GM21515 (cell line): ENCODE results near the gene FHIT.

ENCODE experiments used
- ATAC-seq: cut with Tn5 transposase; IDR thresholded peaks from one replicate; pipeline ENCODE4 v1.9.1; 2021; ENCODE audit not compliant: unreplicated experiment

The FHIT gene

DNA sequence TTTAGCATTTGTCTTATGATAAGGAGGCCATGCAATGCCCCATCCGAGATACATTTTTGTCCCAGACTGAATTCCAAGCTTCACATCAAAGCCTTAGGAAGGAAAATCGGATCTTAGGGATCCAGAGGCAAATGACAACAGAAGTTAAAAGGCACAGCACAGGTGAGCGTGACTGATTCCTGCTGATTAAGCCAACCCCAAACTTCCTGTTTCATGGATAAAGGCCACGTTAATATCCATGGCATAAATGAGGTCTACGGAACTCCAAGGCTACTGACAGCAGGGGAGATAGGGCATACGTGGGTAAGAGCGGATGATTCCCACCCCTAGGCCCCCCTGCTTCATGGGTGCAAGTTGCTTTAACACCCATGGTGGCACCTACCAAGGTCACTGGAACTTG, 471.6 kb downstream of the FHIT start:
- ATAC-seq, result no peak

DNA sequence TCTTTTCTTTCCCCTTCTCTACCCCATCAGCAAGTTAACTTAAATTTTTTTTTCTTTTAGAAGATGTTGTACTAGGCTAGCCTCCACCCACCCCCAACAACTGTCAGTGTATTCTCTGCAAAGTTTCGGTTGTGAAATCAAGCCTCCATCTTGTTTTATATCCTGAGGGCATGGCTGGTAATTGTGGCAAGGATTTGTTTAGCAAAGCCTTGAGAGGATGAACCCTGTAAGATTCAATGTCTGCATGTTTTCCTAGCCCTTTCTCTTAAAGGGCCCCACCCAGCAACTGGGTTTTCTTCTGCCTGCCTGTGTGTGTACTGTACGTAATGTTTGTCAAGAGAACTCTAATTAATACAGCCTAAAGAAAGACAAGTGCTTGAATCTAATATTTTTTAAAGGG, 475.3 kb downstream of the FHIT start:
- ATAC-seq, result no peak

DNA sequence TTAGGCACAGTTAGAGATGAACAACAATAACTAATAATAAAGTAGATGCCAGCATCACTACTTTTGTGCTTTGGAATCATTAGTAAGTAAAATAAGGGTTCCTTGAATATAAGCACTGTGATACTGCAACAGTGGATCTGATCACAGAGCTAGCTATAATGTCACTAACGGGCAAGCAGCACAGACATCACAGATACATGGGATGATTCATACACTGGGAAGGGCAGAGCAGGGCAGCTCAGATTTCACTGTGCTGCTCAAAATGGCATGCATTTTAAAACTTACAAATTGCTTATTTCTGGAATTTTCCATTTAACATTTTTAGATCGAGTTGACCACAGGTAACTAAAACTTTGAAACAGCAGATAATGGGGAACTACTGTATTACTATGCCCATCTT, 476.6 kb downstream of the FHIT start:
- ATAC-seq, result no peak

DNA sequence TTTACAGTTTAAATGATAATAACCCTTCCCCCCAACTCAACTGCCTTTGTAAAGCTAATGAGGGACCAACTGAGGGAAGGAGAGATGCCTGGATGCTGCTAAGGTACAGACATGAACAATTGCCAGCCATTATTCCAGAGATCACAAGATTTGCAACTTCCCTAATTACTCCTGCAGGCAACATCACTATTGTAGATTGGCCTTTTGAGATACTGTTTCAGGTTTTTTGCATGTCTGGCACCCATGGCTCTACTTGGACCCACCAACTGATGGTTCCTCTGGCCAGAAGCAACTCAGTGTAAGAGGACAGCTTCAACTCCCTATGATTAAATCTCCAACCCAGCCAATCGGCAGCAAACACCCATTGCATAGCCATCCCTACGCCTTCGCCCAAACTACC, 478.7 kb downstream of the FHIT start:
- ATAC-seq, result no peak

DNA sequence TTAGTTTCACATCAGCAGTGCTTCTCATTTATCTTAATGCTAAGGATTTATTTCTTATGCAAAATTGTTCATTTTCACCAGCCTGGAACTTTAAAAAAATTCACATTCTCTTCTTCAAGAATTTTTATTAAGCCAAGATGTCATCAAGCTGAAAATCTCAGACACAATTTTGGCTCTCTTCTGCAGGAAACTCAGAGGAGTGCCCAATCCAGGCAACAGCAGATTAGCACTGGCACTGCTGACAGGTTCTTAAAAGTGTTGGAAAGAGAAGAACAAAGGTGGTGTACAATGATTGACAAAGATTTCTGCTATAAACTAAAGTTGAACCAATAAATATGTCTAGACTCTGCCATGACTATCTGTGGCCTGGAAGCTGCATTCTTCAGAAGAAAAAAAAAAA, 479.5 kb downstream of the FHIT start:
- no peak for ATAC-seq

DNA sequence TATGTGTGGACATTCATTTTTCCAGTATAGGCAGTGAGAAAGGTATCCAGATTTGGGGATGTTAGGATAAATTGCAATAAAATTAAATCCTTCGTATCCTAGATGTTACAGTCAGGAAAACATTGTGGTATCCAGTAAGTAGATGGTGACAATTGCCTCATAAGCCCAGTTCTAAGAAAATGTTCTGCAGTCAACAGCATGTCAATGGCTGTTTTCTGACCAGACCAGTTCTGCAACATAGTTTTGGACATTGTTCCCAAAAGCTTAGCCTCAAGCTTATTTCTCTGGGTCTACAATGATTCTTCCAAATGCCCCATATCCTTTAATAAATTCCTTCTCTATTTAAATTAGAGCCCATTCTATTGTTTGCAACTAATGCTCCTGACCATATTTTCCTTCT, 480.7 kb downstream of the FHIT start:
- ATAC-seq, result no peak

DNA sequence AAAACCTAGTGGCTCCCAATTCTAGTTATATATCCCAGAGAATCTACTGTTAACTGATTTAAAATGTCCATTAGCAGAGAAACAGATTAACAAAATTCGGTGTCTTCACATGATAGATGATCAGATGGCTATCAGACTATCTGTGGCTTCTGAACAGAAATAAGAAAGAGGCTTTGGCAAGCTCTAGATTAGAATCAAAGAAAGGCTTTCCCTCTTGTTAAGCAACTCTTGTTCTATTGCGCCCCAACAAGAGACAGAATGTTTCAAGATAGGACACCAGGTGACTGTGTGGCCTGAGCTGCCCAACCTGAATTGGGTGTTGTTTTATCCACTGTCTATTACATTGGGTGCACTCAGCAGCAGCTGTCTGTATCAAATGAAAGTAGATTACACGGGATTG, 483.7 kb downstream of the FHIT start:
- no peak for ATAC-seq

DNA sequence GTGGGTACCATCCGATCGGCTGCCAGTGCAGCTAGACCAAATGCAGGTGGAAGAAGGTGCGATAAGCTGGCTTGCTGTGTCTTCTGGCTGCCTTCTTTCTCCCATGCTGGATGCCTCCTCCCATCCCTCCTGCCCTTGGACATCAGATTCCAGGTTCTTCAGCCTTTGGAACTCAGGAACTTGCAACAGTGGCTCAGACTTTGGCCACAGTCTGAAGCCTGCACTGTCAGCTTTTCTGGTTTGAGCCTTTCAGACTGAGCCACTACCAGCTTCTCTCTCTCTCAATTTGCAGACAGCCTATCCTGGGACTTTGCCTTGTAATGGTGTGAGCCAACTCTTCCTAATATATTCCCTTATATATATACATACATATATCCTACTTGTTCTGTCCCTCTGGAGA, 485.5 kb downstream of the FHIT start:
- ATAC-seq, result no peak

DNA sequence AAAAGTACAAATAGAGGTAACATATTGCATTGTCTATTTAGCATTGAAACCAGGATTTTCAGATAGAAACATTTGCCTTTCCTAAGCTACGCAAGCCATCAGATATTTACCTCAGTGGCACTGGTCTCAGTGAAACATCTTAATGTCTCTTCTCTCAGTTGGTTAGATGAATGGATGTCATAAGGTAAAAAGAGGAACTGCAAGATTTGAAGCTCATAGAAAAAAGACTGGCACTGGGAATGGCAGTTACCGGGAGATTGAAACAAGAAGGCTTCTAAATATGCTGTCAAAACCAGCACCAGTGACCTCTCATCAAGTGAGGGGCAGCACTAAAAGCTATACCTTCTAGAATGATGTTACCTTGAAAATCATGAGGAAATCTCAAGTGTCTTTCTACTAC, 486.4 kb downstream of the FHIT start:
- ATAC-seq, result no peak

DNA sequence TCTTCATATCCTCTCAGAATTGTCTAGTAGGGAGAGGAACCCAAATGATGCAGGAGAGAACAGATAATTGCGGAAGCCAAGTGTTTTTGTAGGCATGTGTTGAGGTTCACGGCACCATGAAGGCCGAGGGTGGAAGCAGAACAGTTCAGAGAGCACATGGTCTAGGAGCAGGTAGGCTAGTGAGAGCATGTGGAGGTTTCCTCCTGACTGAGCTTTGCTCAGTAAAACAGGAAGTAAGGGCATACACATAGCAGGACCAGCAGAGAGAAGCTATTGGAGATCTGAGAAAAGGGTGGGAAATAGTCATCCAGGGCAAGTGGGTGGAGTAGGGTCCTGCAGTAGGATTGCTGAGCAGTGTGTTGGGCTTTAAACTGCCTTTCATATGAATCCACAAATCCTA, 491.1 kb downstream of the FHIT start:
- ATAC-seq, result no peak

DNA sequence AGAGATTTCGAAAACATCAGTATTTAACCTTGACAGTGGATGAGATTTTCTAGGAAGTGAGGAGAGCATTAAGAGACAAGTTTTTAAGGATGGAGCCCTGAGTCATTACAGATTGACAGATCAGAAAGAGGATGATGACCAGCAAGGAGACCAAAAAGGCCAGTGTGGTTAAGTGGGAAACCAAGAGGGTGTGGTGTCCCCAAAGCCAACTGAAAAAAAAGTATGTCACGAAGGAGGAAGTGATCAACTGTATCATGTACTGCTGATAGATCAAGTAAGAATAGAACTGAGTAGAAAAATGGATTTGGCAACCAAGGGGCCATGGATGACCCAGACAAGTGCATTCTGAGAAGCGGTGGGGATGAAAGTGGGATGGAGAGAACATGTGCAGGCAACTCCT, 491.8 kb downstream of the FHIT start:
- ATAC-seq, result no peak

DNA sequence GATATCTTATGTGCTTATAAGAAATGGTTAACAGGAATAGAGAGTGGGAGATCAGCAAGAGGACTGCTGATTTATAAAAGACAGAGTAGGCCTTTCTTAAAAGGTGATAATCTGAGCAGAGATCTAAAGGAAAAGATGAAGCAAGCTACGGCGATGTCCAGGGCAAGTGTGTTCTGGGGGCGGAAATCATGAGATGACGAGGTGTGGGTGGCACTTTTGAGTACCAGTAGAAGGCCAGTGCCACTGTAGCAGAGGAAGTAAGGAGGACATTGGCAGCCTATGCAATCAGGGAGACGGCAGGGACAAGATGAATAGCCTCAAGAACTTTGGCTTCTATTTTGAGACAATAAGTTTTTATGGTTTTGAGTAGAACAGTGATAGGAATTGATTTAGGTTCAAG, 492.4 kb downstream of the FHIT start:
- ATAC-seq, result no peak

DNA sequence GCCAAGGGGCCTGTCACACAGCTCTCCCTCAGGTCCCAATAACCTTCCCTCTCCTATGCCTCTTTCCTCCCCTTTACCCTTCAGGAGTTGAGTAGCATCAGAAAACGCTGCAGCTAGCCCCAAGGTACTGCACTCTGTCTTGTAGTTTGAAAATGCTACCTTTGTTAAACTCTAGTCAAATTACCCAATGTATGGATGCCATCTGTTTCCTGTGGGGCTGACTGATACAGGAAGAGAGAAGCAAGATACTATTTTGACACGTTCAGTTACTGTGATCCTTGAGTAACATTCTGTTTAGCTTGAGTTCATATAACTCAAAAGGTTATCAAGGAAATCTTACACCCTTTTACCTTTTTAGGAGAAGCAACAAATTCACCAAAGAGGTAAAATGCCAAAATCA, 493.1 kb downstream of the FHIT start:
- ATAC-seq, result no peak

DNA sequence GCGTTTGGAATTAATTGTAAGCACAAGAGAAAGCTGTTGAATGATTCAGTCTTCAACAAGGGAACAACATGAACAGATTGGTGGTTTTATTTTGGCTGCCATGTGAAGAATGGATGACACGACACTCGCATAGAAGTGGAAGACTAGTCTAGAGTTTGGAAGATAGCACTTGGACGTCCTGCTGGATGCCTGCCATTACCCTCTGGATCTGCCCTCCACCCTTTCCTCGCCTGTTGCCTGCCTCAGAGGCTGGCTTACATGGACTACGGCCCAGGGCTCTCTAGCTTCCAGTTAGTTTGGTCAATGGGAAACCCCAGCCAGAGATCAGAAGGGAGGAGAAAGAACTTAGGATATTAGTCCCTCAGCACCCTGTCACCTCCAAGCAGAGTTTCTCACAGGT, 493.5 kb downstream of the FHIT start:
- ATAC-seq, result no peak

DNA sequence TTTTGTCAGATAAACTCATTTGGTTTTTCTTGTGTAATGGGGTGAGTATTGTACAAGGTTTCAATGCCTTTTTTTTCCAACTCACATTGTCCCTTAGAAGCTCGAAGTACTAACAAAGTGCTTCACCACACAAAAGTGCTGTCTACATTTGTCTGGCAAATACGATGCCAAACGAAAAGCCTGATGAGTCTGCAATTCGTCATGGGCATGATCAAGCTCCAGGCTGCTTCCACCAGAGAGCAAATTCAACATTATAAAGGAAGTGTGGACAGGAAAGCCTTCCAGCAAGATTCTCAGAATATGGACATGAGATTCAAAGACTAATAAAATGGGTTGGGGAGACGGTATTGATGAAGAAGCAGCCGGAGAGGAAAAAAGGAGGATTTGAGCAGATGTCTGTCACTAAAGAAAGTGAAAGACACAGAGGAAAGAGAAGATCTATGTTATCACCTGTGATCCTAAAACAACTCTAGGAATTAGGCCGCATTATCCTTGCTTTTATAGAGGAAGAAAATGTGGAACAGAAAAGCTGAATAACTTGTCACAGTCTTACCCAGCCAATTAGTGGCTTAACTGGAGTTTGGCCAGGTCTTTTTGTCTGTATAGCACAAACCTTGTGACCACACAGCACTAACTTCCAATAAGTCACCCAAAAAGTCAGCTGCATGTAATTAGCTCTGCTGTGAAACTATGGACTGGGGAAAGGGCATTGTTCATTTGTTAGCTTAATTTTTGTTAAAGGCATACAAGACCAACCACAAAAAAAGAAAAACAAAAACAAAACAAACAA, 494.8 kb downstream of the FHIT start:
- ATAC-seq, result no peak

DNA sequence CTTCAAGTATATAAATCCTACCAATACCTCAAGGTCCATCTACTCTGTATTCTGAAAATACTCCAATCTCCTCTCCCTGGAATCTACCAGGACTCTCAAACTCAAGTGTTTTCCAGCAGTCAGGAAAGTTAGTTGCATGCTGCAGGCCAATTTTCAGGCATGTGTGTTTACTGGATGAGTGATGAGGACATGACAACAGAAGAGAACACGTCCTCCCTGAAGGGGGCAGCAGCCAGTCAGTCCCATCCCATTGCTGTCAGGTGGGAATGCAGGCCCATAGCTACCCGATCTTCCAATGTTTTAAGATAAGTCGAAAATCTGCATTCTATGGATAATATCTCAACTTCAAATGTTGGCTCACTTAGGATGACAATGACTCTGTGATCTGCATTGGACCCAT, 496.2 kb downstream of the FHIT start:
- ATAC-seq, result no peak

DNA sequence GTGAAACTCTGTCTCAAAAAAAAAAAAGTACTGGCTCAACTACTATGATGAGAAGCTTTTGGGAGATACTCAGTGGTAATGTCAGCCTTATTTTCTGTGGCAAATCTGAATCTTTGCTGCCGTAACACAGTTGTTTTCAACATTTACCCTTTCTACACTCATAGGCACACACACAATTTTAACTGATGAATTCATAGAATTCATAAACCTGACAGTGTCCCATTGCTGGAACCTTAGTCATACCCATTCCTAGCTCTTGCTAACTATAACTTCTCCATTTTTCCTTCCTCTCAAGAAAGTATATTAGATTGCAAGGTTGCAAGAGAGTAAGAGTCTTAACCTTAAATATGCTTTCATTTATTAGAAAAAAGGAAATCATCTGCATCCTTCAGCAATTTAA, 496.6 kb downstream of the FHIT start:
- ATAC-seq, result no peak

DNA sequence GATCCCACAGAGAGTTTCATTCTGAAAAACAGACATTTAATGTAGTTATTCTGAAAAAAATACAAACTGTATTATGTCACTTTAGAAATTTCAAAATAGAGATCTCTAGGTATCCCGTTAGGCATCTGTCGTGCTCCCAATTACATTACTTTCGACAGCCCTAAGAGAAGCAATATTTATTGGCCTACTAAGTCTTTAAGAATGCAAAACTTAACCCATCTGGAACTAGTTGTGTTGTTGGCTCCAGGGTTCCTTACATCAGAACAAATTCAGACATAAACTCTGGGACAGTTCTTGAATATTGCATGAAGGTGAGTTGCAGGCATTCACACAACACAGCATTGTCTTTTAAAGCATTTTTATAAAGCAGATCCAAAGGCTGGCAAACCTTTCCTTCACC, 498.4 kb downstream of the FHIT start:
- ATAC-seq, result no peak

DNA sequence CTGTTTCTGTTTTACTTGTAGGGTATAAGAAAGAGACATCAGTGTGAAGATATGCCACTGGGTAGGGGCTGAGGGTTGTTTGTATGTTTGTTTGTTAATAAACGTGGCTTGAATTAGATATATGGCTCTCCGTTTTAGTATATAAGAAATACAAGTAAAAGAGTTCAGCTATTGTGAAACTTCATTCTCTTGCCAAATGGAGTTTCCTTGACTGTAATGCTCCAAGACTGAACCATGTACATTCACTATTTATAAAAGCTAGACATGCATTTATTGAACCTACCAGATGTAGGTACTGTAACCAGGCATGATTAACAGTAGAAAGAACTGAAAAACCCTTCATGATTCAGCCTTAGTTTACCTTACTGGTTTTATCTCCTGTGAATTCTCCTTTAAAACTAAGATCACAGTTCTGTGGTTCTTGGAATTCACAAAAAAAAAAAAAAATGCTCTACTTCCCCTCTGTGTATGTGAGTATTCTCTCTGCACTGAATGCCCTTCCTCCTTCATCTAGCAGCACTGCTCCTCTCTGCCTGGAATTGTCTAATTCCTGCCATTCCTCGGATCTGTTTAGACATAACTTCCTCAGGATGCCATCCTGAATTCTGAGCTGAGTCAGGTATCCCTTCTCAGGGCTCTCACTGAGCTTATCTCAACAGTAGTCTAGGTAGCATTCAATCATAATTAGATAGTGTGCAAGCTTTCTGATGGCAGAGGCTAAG, 504.4 kb downstream of the FHIT start:
- no peak for ATAC-seq

DNA sequence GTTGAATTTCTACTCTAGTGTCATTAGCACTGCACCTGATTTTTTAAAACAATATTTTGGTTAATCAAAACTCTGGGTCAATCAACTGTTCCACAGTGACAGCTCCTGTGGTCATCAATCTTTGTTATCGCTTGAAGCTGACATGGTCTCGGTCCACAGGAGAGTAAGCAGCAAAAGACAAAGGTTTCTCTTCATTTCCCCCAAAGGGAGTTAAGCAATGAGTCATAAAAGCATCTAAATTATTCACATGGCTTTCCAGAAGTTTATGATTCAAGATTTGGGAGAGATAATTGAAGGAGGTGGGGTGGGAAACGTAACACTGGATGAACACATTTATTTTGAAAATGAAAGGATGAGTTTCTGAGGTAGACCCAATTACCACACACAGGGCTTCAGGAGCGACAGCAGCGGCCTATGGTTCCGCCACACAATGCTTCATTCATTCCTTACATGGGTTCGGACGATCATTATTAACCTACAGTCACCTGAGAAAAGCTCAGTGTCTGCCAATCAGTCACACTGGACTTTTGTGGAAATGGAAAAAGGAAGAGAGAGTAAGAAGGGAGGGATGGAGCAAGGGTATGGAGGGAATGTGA, 505.1 kb downstream of the FHIT start:
- ATAC-seq, result no peak

DNA sequence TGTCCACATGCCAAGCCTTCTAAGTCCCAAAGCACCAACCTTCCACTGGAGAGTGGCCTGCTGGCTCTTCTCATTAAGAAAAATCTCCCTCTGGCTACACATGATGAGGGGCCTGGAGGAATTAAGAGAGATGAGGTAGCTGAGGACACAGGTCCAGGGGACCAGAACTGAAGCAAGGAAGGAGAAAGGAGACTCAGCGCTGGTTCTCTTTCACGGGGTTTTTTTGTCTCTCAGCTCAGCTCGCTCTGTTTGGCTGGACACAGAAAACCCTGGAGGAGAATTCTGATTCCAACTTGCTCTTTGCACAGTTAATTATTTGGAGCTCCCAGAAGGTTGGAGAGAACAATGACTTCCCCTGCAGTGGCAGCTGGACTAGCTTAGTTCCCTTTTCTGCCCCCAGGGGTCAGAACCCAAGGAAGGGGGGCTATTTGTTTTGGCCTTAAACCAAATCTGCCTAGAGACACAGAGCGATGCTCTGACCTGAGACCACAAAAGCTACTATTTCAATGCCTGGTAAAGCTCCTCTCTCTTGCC, 507.6 kb downstream of the FHIT start:
- no peak for ATAC-seq

DNA sequence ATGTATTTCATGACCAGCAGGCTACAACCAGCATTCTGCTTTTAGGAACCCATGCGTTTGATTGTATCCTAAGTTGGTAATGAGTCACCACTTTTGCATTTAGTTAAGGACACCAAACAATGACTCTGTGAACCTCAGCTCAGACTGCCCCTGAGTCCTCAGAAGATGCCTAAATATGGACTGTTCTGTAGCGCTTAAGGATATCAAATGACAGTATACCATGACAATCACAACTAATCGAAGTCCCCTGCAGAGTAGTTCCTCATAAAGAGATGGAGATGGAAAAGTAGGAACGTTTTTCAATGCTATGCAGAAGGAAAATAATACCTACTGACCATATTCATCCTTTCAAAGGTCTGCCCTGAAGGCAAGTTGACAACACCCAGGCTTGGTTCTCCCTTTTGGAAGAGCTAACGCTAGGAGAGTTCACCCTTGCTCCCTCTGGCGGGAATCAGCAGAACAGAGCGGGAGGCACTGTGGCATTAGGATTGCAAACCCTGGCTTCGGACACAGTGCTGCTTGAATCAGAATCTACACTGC, 508.6 kb downstream of the FHIT start:
- no peak for ATAC-seq
